ENCODE results near the gene PBXIP1.

The PBXIP1 gene

GRCh38 chr1:154958681-154959425 lies 3.0 kb upstream of the PBXIP1 start:
- Histone ChIP-seq H3K4ac (ENCODE audit: low read depth in 1 of 2, low read length in 2 of 2) (no peak overlapping the region), H4K91ac (ENCODE audit: low read length) (no peak overlapping the region), H2AK5ac (ENCODE audit: low read length, severe bottlenecking) (no peak overlapping the region), H3K14ac (ENCODE audit: low read length in 2 of 2) (no peak overlapping the region), H3K79me1 (replicated peaks; ENCODE audit: low read length, poor library complexity, severe bottlenecking) (peaks cover 32% of the 10 kb centered on the region), H4K8ac (ENCODE audit: low read length) (no peak overlapping the region), H3K4me1 (ENCODE audit: control insufficient read depth, insufficient read depth, low read depth, low read length) (peaks cover 25% of the 10 kb centered on the region), H2BK15ac (ENCODE audit: low read depth, poor library complexity, severe bottlenecking) (no peak overlapping the region), H2BK120ac (ENCODE audit: low read depth, low read length) (no peak overlapping the region), H3K9ac (ENCODE audit: low read length) (peak overlapping the region; percentile 8), H3K27ac (ENCODE audit: low read length, poor library complexity, severe bottlenecking) (no peak overlapping the region), H3K4me2 (ENCODE audit: low read length, poor library complexity, severe bottlenecking) (no peak overlapping the region), H2BK12ac (ENCODE audit: low read length in 2 of 2) (no peak overlapping the region), H3K27me3 (ENCODE audit: control insufficient read depth in 1 of 2, insufficient read depth in 1 of 2, low read length in 2 of 2) (no peaks in the 10 kb centered on the region), H3K23ac (ENCODE audit: low read length in 2 of 2) (no peak overlapping the region), H3K36me3 (ENCODE audit: control insufficient read depth in 1 of 2, insufficient read depth in 2 of 2, low read depth in 1 of 2, low read length in 2 of 2) (peaks cover 31 to 34% of the 10 kb centered on the region in 2 experiments), H3K4me3 (ENCODE audit: insufficient read depth in 1 of 2, low read depth in 1 of 2, low read length in 2 of 2) (no peak overlapping the region), H3K18ac (ENCODE audit: low read depth in 1 of 2, low read length in 2 of 2) (no peak overlapping the region), H3K9me3 (ENCODE audit: control insufficient read depth, low read length) (no peaks in the 10 kb centered on the region), H2AFZ (ENCODE audit: low read depth, low read length) (no peak overlapping the region), H2BK5ac (ENCODE audit: low read depth, low read length, poor library complexity, severe bottlenecking) (no peak overlapping the region)
- 97% methylated on average over 15 of the region's 16 CpGs for WGBS
- no peak for DNase-seq

GRCh38 chr1:154958036-154958435 lies 2.1 kb upstream of the PBXIP1 start:
- Histone ChIP-seq H2BK15ac (ENCODE audit: low read depth, poor library complexity, severe bottlenecking) (no peak overlapping the region), H3K27me3 (ENCODE audit: control insufficient read depth in 1 of 2, insufficient read depth in 1 of 2, low read length in 2 of 2) (no peaks in the 10 kb centered on the region), H3K23ac (ENCODE audit: low read length in 2 of 2) (no peak overlapping the region), H2AK5ac (ENCODE audit: low read length, severe bottlenecking) (no peak overlapping the region), H3K18ac (ENCODE audit: low read depth in 1 of 2, low read length in 2 of 2) (no peak overlapping the region), H3K14ac (ENCODE audit: low read length in 2 of 2) (no peak overlapping the region), H3K27ac (ENCODE audit: low read length, poor library complexity, severe bottlenecking) (no peak overlapping the region), H4K8ac (ENCODE audit: low read length) (no peak overlapping the region), H2AFZ (ENCODE audit: low read depth, low read length) (no peak overlapping the region), H4K91ac (ENCODE audit: low read length) (no peak overlapping the region), H3K79me1 (replicated peaks; ENCODE audit: low read length, poor library complexity, severe bottlenecking) (peaks cover 39% of the 10 kb centered on the region), H2BK120ac (ENCODE audit: low read depth, low read length) (no peak overlapping the region), H3K9ac (ENCODE audit: low read length) (peak overlapping the region; percentile 97), H3K4me2 (ENCODE audit: low read length, poor library complexity, severe bottlenecking) (no peak overlapping the region), H2BK12ac (ENCODE audit: low read length in 2 of 2) (no peak overlapping the region), H3K4ac (ENCODE audit: low read depth in 1 of 2, low read length in 2 of 2) (no peak overlapping the region), H3K9me3 (ENCODE audit: control insufficient read depth, low read length) (no peaks in the 10 kb centered on the region), H3K4me1 (ENCODE audit: control insufficient read depth, insufficient read depth, low read depth, low read length) (peaks cover 28% of the 10 kb centered on the region), H3K4me3 (ENCODE audit: insufficient read depth in 1 of 2, low read depth in 1 of 2, low read length in 2 of 2) (no peak overlapping the region), H2BK5ac (ENCODE audit: low read depth, low read length, poor library complexity, severe bottlenecking) (no peak overlapping the region), H3K36me3 (ENCODE audit: control insufficient read depth in 1 of 2, insufficient read depth in 2 of 2, low read depth in 1 of 2, low read length in 2 of 2) (peaks cover 23 to 26% of the 10 kb centered on the region in 2 experiments)
- WGBS, result no CpG with 5 or more reads among the region's 2 CpGs
- DNase-seq, result no peak

GRCh38 chr1:154957091-154957657 lies 1.3 kb upstream of the PBXIP1 start:
- no peak overlapping the region for H3K23ac ChIP-seq (ENCODE audit: low read length in 2 of 2)
- H3K18ac ChIP-seq (ENCODE audit: low read depth in 1 of 2, low read length in 2 of 2), result no peak overlapping the region
- H4K91ac ChIP-seq (ENCODE audit: low read length), result no peak overlapping the region
- no peak overlapping the region for H2BK5ac ChIP-seq (ENCODE audit: low read depth, low read length, poor library complexity, severe bottlenecking)
- no peak overlapping the region for H2AK5ac ChIP-seq (ENCODE audit: low read length, severe bottlenecking)
- no peak overlapping the region for H2BK15ac ChIP-seq (ENCODE audit: low read depth, poor library complexity, severe bottlenecking)
- peaks cover 27% of the 10 kb centered on the region for H3K4me1 ChIP-seq (ENCODE audit: control insufficient read depth, insufficient read depth, low read depth, low read length)
- no peak overlapping the region for H2AFZ ChIP-seq (ENCODE audit: low read depth, low read length)
- 37% methylated on average over 6 of the region's 9 CpGs for WGBS
- H2BK120ac ChIP-seq (ENCODE audit: low read depth, low read length), result no peak overlapping the region
- peak overlapping the region in 1 of 2 experiments; percentile 90 for H3K4me3 ChIP-seq (ENCODE audit: insufficient read depth in 1 of 2, low read depth in 1 of 2, low read length in 2 of 2)
- no peaks in the 10 kb centered on the region for H3K27me3 ChIP-seq (ENCODE audit: control insufficient read depth in 1 of 2, insufficient read depth in 1 of 2, low read length in 2 of 2)
- no peak overlapping the region for H2BK12ac ChIP-seq (ENCODE audit: low read length in 2 of 2)
- peaks cover 48% of the 10 kb centered on the region for H3K79me1 ChIP-seq (replicated peaks; ENCODE audit: low read length, poor library complexity, severe bottlenecking)
- no peak overlapping the region for H3K27ac ChIP-seq (ENCODE audit: low read length, poor library complexity, severe bottlenecking)
- H3K4me2 ChIP-seq (ENCODE audit: low read length, poor library complexity, severe bottlenecking), result no peak overlapping the region
- no peak overlapping the region for H3K14ac ChIP-seq (ENCODE audit: low read length in 2 of 2)
- no peak for DNase-seq
- peak overlapping the region; percentile 97 for H3K9ac ChIP-seq (ENCODE audit: low read length)
- no peak overlapping the region for H4K8ac ChIP-seq (ENCODE audit: low read length)
- H3K36me3 ChIP-seq (ENCODE audit: control insufficient read depth in 1 of 2, insufficient read depth in 2 of 2, low read depth in 1 of 2, low read length in 2 of 2), result peaks cover 21 to 23% of the 10 kb centered on the region in 2 experiments
- H3K9me3 ChIP-seq (ENCODE audit: control insufficient read depth, low read length), result no peaks in the 10 kb centered on the region
- no peak overlapping the region for H3K4ac ChIP-seq (ENCODE audit: low read depth in 1 of 2, low read length in 2 of 2)

GRCh38 chr1:154956544-154956941 lies 644 bp upstream of the PBXIP1 start:
- Histone ChIP-seq H3K4me3 (ENCODE audit: insufficient read depth in 1 of 2, low read depth in 1 of 2, low read length in 2 of 2) (peak overlapping the region in 1 of 2 experiments; percentile 90), H3K18ac (ENCODE audit: low read depth in 1 of 2, low read length in 2 of 2) (peak overlapping the region in 1 of 2 experiments; percentile 1), H3K4me2 (ENCODE audit: low read length, poor library complexity, severe bottlenecking) (peak overlapping the region; percentile 78), H2BK120ac (ENCODE audit: low read depth, low read length) (peak overlapping the region; percentile 52), H2BK12ac (ENCODE audit: low read length in 2 of 2) (no peak overlapping the region), H2BK15ac (ENCODE audit: low read depth, poor library complexity, severe bottlenecking) (no peak overlapping the region), H3K23ac (ENCODE audit: low read length in 2 of 2) (peak overlapping the region in 1 of 2 experiments; percentile 46), H3K27ac (ENCODE audit: low read length, poor library complexity, severe bottlenecking) (peak overlapping the region; percentile 46), H2BK5ac (ENCODE audit: low read depth, low read length, poor library complexity, severe bottlenecking) (no peak overlapping the region), H3K79me1 (replicated peaks; ENCODE audit: low read length, poor library complexity, severe bottlenecking) (peaks cover 54% of the 10 kb centered on the region), H3K4me1 (ENCODE audit: control insufficient read depth, insufficient read depth, low read depth, low read length) (peaks cover 30% of the 10 kb centered on the region), H4K91ac (ENCODE audit: low read length) (peak overlapping the region; percentile 31), H3K9ac (ENCODE audit: low read length) (peak overlapping the region; percentile 97), H3K36me3 (ENCODE audit: control insufficient read depth in 1 of 2, insufficient read depth in 2 of 2, low read depth in 1 of 2, low read length in 2 of 2) (peaks cover 21 to 24% of the 10 kb centered on the region in 2 experiments), H3K14ac (ENCODE audit: low read length in 2 of 2) (no peak overlapping the region), H4K8ac (ENCODE audit: low read length) (peak overlapping the region; percentile 88), H2AFZ (ENCODE audit: low read depth, low read length) (peak overlapping the region; percentile 20), H3K9me3 (ENCODE audit: control insufficient read depth, low read length) (no peaks in the 10 kb centered on the region), H3K27me3 (ENCODE audit: control insufficient read depth in 1 of 2, insufficient read depth in 1 of 2, low read length in 2 of 2) (no peaks in the 10 kb centered on the region), H2AK5ac (ENCODE audit: low read length, severe bottlenecking) (peak overlapping the region; percentile 55), H3K4ac (ENCODE audit: low read depth in 1 of 2, low read length in 2 of 2) (peak overlapping the region in 1 of 2 experiments; percentile 22)
- DNase-seq, result peak; percentile 25
- WGBS, result 19% methylated on average over 6 of the region's 6 CpGs

Data from mesenchymal stem cell (in vitro differentiated cells and primary cell).